ENCODE results near the gene CYTL1. TPM values are rescaled to one million over a fixed set of nuclear protein-coding genes. Genes with fewer than 3 reads are reported as not detected.

Gene CYTL1
- total RNA-seq, 1 donor from 2014 or later, result 9.2 TPM

GRCh38 chr4:5030927-5031326, 11.7 kb upstream of the CYTL1 start:
- Histone ChIP-seq H4K20me1 (ENCODE audit: insufficient read depth, low read length) (no peaks in the 10 kb centered on the region), H3K4me3 (ENCODE audit: insufficient read depth, low read depth, low read length) (no peak overlapping the region), H3K9me3 (ENCODE audit: insufficient read depth, low read depth, low read length) (no peaks in the 10 kb centered on the region), H3K36me3 (ENCODE audit: insufficient read depth, low read length) (no peaks in the 10 kb centered on the region), H3K4me2 (ENCODE audit: low read length) (no peak overlapping the region), H2AFZ (ENCODE audit: low read depth, low read length) (no peak overlapping the region), H3K27me3 (ENCODE audit: insufficient read depth, low read length) (peaks cover 2% of the 10 kb centered on the region), H3K27ac (ENCODE audit: low read depth, low read length) (no peak overlapping the region), H3K9ac (ENCODE audit: low read length) (no peak overlapping the region), H3K4me1 (ENCODE audit: insufficient read depth, low read length) (peaks cover 12% of the 10 kb centered on the region), H3K79me2 (ENCODE audit: insufficient read depth, low read length) (no peaks in the 10 kb centered on the region)
- Mint-ChIP-seq H3K4me1 (ENCODE audit: low read depth, unreplicated experiment) (peaks cover 16% of the 10 kb centered on the region), H3K4me3 (ENCODE audit: unreplicated experiment) (no peak overlapping the region), H3K36me3 (ENCODE audit: low read depth, unreplicated experiment) (no peaks in the 10 kb centered on the region), H3K27ac (ENCODE audit: unreplicated experiment) (no peak overlapping the region), H3K27me3 (ENCODE audit: low read depth, unreplicated experiment) (peaks cover 30% of the 10 kb centered on the region), H3K9me3 (ENCODE audit: unreplicated experiment) (no peaks in the 10 kb centered on the region)
- TF ChIP-seq CTCF (IDR thresholded peaks at IDR 0.05; ENCODE audit: insufficient read depth, low read depth, low read length) (no peak), EZH2 (IDR thresholded peaks at IDR 0.05; ENCODE audit: insufficient read depth, low read length) (no peak)
- DNase-seq (ENCODE audit: low read depth) (no peak), FAIRE-seq (no peak)

- H3K9ac ChIP-seq (ENCODE audit: low read length), result no peak overlapping the region
- no peak overlapping the region for H3K27ac ChIP-seq (ENCODE audit: low read depth, low read length)
- H3K36me3 ChIP-seq (ENCODE audit: insufficient read depth, low read length), result no peaks in the 10 kb centered on the region
- H3K4me3 ChIP-seq (ENCODE audit: insufficient read depth, low read depth, low read length), result no peak overlapping the region
- Mint-ChIP-seq H3K4me3 (ENCODE audit: unreplicated experiment) (no peak overlapping the region), H3K4me1 (ENCODE audit: low read depth, unreplicated experiment) (peaks cover 16% of the 10 kb centered on the region), H3K27ac (ENCODE audit: unreplicated experiment) (no peak overlapping the region), H3K36me3 (ENCODE audit: low read depth, unreplicated experiment) (no peaks in the 10 kb centered on the region), H3K9me3 (ENCODE audit: unreplicated experiment) (no peaks in the 10 kb centered on the region), H3K27me3 (ENCODE audit: low read depth, unreplicated experiment) (peaks cover 34% of the 10 kb centered on the region)
- H3K27me3 ChIP-seq (ENCODE audit: insufficient read depth, low read length), result peaks cover 3% of the 10 kb centered on the region
- H2AFZ ChIP-seq (ENCODE audit: low read depth, low read length), result no peak overlapping the region
- no peak overlapping the region for H3K4me2 ChIP-seq (ENCODE audit: low read length)
- no peak for DNase-seq (ENCODE audit: low read depth)
- FAIRE-seq, result no peak
- TF ChIP-seq CTCF (IDR thresholded peaks at IDR 0.05; ENCODE audit: insufficient read depth, low read depth, low read length) (no peak), EZH2 (IDR thresholded peaks at IDR 0.05; ENCODE audit: insufficient read depth, low read length) (no peak)
- no peaks in the 10 kb centered on the region for H4K20me1 ChIP-seq (ENCODE audit: insufficient read depth, low read length)
- no peaks in the 10 kb centered on the region for H3K79me2 ChIP-seq (ENCODE audit: insufficient read depth, low read length)
- peaks cover 12% of the 10 kb centered on the region for H3K4me1 ChIP-seq (ENCODE audit: insufficient read depth, low read length)
- H3K9me3 ChIP-seq (ENCODE audit: insufficient read depth, low read depth, low read length), result no peaks in the 10 kb centered on the region
Observed at GRCh38 chr4:5030221-5030620, 11.0 kb upstream of the CYTL1 start.

- no peak overlapping the region for H3K27ac ChIP-seq (ENCODE audit: low read depth, low read length)
- peaks cover 3% of the 10 kb centered on the region for H3K27me3 ChIP-seq (ENCODE audit: insufficient read depth, low read length)
- no peaks in the 10 kb centered on the region for H3K36me3 ChIP-seq (ENCODE audit: insufficient read depth, low read length)
- no peak overlapping the region for H3K4me3 ChIP-seq (ENCODE audit: insufficient read depth, low read depth, low read length)
- no peak for TF ChIP-seq CTCF (IDR thresholded peaks at IDR 0.05; ENCODE audit: insufficient read depth, low read depth, low read length)
- TF ChIP-seq EZH2 (IDR thresholded peaks at IDR 0.05; ENCODE audit: insufficient read depth, low read length), result no peak
- no peaks in the 10 kb centered on the region for H3K36me3 Mint-ChIP-seq (ENCODE audit: low read depth, unreplicated experiment)
- no peak overlapping the region for H3K9ac ChIP-seq (ENCODE audit: low read length)
- no peak overlapping the region for H3K27ac Mint-ChIP-seq (ENCODE audit: unreplicated experiment)
- no peaks in the 10 kb centered on the region for H3K9me3 Mint-ChIP-seq (ENCODE audit: unreplicated experiment)
- FAIRE-seq (no peak), DNase-seq (ENCODE audit: low read depth) (no peak)
- no peak overlapping the region for H3K4me2 ChIP-seq (ENCODE audit: low read length)
- no peak overlapping the region for H3K4me3 Mint-ChIP-seq (ENCODE audit: unreplicated experiment)
- H4K20me1 ChIP-seq (ENCODE audit: insufficient read depth, low read length), result no peaks in the 10 kb centered on the region
- peaks cover 14% of the 10 kb centered on the region for H3K4me1 Mint-ChIP-seq (ENCODE audit: low read depth, unreplicated experiment)
- no peaks in the 10 kb centered on the region for H3K9me3 ChIP-seq (ENCODE audit: insufficient read depth, low read depth, low read length)
- H3K79me2 ChIP-seq (ENCODE audit: insufficient read depth, low read length), result no peaks in the 10 kb centered on the region
- H3K27me3 Mint-ChIP-seq (ENCODE audit: low read depth, unreplicated experiment), result peaks cover 34% of the 10 kb centered on the region
- H3K4me1 ChIP-seq (ENCODE audit: insufficient read depth, low read length), result peaks cover 11% of the 10 kb centered on the region
- no peak overlapping the region for H2AFZ ChIP-seq (ENCODE audit: low read depth, low read length)
Observed at GRCh38 chr4:5029447-5029846, 10.2 kb upstream of the CYTL1 start.

Measured in astrocyte (in vitro differentiated cells and primary cell).